NCI-H2227 treated with DMSO at 0.1 percent for 48 hours (cell line): Measurements from ENCODE around the gene ADPRM.
"Not testable (repeated sequence)": the region's sequence is repeated elsewhere in the genome, so short reads cannot be mapped to it uniquely, and the experiment has no call there.

Experiments used
- DNase-seq: peaks from one replicate; lab custom pipeline; 2025; lab: John Stamatoyannopoulos, UW

The ADPRM gene

DNA sequence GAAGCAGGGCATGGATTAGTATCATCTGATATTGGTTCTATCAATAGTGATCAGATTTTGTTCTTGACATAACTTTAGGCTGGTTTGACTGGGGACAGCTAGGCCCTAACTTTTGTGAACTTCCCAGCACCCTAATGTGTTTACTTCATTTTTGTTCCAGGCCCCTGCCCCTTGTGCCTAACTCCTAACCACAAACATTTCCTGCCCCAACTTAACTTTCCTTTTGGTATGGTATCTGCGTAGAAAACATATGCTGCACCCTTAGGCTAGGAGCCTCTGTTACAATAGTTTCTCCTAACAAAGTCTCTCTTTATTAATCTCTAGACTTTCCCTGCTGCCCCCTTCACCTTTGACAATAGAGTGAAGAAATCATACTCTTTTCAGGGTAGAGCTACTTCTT lies 2.5 kb downstream of the ADPRM start:
- DNase-seq, result no peak

DNA sequence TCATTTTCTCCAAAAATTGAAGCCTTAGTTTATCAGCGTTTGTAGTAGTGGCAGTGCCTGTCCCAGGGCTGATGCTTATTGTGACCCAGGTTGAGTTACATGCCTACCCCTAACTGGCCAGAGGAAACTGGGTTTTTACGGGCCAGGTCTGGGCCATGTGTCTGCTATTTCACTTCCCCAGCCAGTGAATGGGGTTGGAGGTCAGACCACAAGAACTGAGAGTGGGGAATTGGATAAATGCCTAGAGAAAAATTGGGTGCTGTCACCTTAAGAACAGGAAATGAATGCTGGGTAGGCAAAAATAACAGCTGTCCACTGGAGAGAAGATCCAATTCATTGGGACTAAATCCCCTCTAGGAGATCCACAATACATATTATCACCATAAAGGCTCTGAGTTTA lies 5.2 kb downstream of the ADPRM start:
- DNase-seq, result no peak

DNA sequence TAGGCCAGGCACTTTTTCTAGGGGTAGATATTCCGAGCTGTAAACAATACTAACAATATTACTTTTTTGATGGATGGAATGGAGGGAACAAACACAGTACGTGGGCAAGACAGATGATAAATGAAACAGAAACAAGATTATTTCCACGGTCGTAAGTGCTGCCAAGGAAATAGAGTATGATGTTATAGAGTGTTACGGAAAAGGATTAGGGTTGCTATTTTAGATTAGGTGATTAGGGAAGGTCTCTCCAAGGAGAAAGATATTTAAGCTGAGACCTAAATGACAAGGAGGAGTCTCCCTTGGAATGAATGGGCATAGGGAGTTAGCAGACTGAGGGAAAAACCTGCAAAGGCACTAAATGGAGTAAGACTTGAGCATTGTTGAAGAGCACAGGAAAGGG lies 8.3 kb downstream of the ADPRM start:
- DNase-seq, result no peak

DNA sequence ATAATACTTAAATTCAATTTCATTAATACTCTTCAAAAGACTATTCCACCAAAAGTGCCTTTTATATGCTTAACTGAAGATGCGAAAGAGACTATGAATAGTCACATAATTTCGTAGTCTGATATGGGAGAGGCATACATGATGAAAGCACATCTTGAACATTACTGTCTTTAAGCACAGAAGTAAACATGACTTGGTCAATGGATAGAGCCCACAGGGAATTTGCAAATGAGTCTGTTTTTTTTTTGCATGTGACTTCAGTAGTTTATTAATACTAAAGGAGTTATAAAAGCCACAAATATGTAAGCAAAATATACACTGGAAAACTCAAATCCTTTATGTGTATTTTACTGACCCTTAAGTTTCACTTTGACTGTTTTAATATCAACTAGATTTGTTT lies 15.9 kb downstream of the ADPRM start:
- DNase-seq, result no peak

DNA sequence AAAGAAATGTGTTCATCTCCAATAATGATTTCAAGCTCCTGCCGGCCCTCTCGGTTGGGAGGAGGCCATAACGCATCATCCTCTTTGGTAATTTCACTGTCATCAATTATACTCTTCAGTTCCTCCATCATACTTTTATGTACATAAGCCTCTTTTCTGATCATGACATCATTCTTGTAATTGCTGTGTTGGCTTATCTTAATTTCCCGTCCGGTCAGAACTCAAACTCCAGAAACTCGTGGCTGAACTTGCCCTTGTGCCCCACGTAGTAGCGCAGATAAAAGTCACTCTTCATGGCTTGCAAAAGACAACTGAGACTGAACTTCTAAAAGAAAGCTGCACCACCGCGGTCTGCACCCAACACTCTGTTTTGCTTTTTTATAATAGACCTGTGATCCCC lies 18.8 kb downstream of the ADPRM start:
- DNase-seq, result no peak

DNA sequence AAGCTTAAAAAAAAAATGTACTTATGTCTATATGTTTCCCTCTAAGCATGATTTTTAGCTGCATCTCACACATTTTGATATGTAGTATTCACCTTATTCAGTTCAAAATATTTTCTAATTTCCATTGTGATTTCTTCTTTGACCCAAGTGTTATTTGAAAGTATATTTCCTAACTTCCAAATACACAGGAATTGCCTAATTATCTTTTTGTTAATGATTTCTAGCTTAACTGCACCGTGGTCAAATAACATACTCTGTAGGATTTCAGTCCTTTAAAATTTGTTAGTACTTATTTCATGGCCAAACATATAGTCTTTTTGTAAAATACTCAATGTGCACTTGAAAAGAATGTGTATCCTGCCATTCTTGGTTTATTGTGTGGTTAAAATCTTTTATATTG lies 21.2 kb downstream of the ADPRM start:
- DNase-seq, result no peak

DNA sequence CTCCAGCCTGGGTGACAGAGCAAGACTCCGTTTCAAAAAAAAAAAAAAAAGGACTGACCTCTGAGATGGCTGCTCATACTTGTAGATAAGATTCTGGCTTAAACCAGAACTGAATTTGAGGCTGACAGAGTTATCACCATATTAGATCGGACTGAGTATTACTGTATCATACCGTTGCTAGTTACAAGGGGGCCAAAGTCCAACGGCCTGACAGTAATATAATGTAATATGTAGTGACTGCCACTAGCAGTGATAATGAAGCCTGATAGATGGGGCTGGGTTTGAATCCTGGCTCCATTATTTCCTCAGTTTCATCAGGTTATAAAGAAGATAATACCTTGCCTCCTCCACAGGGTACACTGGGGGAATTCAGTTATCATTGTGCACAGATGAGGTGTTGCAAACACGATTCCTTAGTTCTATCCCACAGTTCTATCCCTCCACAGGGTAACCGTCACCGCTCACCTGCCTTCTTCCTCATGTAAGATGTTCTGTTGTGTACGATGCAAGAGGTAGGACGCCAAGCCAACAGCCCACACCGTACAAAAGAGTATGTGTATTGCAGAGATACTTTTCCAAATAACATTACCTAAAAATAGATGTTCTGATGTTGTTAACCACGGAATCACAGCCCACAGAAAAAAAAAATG lies 27.3 kb downstream of the ADPRM start:
- no peak for DNase-seq

DNA sequence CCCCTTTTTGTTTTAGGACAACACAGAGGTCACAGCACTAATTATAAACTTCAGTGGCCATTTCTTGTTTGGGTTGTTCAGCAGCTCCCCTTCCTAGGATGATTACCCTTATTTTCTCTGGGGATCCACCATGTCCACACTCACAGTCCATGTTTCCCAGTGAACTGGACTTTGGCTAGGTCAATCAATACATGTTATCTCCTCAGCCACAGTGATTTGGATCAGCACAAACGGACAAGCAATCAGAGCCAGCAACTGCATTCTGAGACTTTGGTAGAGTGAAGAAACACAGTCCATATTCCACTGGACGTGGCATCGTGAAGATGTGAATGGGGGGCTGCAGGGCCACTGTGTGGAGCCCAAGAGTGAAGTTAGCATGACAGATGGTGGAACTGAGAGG lies 27.9 kb downstream of the ADPRM start:
- no peak for DNase-seq

DNA sequence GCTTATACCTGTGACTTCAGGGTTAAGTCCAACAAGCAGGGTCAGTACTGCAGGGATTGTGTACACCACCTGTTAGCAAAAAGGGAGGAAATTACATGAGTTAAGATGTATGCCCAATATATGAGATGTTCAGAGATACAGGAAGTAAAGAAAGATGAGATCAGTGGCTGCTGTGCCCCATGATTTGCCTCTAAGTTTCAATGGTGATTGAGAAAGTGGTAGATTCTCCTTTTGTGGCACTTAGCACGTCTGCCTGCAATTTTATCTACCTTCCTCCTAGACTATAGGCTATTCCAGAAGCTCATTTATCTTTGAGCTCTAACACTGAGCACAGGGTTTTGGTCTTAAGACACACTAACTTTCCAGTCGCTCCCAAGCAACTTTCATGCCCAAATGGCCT lies 28.8 kb downstream of the ADPRM start:
- no peak for DNase-seq

DNA sequence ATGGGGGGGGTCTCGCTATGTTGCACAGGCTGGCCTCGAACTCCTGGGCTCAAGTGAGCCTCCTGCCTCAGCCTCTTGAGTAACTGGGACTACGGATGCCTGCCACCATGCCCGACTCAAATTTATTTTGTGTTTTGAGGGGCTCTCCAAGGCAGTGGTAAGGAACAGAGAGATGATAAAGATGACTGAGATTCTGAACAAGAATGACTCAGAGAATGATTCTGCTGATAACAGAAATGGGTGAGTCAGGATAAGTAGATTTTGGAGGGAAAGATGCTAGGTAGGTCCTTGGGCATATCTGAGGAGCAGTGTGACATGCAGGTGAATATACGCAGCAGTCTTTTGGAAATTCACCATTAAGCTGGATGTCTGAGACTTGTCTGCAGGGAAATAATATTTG lies 29.8 kb downstream of the ADPRM start:
- DNase-seq, result no peak

DNA sequence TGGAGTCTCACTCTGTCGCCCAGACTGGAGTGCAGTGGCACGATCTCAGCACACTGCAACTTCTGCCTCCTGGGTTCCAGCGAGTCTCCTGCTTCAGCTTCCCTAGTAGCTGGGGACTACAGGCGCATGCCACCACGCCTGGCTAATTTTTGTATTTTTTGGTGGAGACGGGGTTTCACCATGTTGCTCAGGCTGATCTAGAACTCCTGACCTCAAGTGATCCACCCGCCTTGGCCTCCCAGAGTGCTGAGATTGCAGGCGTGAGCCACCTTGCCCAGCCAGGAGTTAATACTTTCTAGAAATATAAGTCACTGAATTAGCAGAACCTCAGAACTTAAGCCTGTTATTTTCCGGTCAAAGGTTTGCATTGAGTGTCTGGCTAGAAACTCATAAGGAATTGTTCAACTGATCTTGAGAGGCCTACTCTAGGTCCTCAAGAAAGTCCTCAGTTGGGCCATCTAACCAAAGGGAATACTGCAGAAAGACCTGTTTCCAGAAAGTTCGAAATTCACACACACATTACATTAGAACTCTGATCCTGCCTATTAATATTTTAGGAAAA lies 31.0 kb downstream of the ADPRM start:
- DNase-seq, result no peak

DNA sequence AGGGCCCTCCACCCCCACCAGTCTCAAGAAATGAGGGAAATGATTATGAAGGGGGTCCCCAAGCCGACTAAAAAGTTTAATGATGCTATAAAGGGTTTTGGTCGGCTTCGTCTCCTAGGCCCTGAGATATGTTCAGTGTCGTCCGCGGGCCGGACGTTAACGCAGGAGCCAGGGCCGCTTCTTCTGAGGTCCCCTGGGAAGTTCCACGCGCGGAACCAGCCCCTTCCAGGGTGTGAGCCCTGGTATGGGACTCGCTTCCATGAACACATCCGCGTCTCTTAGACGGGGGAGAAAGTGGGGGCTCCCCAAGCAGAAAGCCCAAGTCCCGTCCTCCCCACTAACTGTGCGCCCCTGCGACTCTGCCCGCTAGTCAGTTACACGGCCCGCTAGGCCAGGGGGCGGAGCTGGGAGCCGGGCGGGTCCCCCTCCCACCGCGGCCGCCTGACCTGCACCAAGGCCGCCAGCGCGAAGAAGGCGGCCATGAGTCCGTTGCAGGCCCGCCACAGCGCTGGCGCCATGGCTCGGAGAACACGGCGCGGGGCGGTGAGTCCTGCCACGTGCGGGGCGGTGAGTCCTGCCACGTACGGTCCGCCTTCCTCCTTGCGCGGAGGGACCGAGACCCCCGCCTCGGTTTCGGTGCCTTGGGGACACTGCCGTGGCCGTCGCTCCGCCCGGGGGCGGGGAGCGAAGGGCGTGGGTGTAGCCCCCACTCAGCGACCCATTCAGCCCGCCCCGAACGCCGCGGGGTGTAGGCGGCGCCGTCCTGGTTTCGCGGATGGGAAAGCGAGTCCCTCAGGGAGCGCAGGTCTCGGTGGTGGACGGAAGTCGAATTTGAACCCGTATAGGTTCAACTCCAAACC lies 32.2 kb downstream of the ADPRM start, which contains the start of gene TMEM220:
Gene TMEM220, minus strand, starts transcription at position 690 of the 860 bp plus-strand sequence. Its CDS starts 172 bp downstream, at position 518.
- DNase-seq, result peak; percentile 48

DNA sequence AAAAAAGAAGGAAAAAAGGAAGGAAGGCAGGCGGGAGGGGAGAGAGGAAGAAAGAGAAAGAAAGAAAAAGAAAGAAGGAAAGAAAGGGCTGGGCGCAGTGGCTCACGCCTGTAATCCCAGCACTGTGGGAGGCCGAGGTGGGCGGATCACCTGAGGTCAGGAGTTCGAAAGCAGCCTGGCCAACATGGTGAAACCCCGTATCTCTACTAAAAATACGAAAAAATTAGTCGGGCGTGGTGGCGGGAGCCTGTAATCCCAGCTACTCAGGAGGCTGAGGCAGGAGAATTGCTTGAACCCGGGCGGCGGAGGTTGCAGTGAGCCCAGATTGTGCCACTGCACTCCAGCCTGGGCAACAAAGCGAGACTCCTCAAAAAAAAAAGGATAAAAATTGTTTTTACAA lies 32.9 kb downstream of the ADPRM start:
- not testable (repeated sequence) for DNase-seq

DNA sequence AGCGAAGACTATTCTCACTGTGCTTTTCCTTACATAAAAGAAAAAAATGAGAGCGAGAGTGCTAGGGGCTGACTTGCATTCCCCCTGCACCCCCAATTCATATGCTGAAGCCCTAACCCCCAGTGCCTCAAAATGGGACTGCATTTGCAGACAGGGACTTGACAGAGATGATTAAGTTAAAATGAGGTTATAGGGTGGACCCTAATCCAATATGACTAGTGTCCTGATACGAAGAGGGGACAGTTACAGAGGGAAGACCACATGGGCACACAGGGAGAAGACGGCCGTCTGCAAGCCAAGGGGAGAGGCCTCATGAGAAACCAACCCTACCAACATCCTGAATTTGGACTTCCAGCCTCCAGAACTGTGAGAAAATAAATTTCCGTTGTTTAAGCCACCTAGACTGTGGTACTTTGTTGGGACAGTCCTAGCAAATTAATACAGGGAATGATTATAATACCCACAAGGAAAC lies 34.0 kb downstream of the ADPRM start:
- DNase-seq, result no peak

DNA sequence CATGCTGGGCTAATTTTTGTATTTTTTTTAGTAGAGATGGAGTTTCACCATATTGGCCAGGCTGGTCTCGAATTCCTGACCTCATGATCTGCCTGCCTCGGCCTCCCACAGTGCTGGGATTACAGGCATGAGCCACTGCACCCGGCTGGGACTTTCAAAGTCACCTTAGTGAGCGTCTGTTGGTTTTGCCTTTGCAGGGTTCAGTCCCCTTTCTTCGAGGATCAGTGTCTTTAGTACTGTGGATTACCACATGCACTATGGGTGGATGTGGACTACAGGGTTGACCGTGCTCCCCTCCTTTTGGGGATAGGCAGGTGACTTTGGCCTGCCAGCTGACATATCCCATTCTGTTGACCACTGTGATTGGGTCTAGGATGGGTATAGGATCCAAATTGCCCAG lies 34.7 kb downstream of the ADPRM start:
- not testable (repeated sequence) for DNase-seq

DNA sequence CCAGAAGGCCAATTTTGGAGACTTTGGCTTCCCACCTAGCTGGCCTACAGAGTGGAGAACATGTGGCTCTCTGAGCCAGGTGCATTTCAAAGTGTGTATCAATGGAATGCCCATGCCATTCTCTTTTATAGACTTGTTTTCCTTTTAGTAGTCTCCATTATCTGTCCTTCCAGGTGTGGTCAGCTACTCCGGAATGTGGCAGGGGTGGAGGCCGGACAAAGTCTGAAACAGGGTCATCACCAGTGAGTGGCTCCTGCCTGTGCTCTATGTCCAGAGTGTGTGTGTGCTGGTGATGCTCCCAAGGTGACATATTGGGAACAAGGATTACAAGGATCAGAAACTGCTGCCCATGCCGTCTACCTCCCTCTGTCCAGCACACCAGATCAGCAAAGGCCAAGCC lies 36.3 kb downstream of the ADPRM start:
- no peak for DNase-seq

DNA sequence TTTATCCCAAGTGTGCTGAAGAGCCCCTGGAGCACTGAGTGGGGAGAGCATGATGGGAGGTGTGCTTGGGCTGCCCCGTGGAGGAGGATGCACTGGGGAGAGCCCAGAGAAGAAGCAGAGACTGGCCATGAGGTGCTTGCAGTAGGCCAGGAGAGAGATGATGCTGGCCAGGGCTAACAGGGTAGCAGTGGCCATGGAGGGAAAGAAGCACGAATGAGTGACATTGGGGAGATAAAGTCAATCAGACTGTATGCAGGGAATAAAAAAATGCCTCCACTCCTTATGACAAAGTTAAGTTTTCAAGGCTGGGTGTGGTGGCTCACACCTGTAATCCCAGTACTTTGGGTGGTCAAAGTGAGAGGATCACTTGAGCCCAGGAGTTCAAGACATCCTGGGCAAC lies 37.9 kb downstream of the ADPRM start:
- no peak for DNase-seq

DNA sequence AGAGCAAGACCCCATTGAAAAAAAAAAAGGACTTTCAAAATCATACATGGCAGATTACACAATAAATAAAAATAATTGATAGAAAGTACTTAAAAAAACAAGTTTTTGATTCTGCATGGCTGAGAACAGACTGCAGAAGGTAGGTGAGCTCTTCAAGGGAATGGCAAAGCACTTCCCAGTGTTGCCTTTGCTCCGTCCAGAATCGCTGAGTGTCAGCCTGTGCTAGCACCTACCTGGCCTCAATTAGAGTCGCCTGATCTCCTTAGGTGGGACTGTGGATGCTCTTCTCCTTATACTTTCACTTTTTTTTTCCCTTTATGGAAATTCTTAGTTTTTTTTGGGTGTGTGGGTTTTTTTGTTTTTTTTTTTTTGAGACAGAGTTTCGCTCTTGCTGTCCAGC lies 38.4 kb downstream of the ADPRM start:
- no peak for DNase-seq

DNA sequence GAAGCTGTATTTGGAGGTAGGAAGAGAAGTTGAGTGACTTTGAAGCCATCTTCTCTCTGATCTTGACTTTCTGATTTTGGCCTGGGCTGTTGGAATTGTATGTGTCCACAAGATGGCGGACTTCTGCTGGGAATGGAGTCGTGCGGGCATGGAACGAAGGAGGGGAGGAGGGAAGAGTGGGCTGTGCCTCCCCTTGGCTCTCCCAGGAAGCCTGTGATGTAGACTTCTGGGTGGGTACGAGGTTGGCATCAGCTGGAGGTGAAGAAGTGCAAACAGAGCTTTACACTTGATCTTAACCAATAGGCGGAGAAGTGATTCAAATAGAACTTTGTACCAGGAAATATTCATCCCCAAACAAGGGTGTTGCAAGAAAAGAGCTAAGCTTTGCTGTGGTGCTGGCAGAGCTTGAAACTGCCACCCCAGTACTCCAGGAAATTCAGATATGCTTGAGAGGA lies 39.8 kb downstream of the ADPRM start:
- DNase-seq, result peak; percentile 44

DNA sequence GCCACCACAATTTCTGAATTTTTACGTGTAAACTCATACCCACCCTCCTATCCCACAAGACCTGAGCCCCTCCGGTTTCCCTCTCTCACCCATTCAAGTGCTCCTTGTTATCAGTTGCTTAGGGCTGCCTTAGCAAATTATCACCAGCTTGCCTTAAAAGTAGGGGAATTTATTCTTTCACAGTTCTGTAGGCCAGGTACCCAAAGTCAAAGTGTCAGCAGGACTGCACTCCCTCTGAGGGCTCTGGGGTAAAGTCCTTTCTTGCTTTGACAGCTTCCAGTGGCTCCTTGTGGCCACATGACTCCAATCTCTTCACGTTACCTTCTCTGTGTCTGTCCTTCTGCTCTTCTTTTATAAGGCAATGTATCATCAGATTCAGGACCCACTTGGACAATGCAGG lies 40.3 kb downstream of the ADPRM start:
- DNase-seq, result no peak

DNA sequence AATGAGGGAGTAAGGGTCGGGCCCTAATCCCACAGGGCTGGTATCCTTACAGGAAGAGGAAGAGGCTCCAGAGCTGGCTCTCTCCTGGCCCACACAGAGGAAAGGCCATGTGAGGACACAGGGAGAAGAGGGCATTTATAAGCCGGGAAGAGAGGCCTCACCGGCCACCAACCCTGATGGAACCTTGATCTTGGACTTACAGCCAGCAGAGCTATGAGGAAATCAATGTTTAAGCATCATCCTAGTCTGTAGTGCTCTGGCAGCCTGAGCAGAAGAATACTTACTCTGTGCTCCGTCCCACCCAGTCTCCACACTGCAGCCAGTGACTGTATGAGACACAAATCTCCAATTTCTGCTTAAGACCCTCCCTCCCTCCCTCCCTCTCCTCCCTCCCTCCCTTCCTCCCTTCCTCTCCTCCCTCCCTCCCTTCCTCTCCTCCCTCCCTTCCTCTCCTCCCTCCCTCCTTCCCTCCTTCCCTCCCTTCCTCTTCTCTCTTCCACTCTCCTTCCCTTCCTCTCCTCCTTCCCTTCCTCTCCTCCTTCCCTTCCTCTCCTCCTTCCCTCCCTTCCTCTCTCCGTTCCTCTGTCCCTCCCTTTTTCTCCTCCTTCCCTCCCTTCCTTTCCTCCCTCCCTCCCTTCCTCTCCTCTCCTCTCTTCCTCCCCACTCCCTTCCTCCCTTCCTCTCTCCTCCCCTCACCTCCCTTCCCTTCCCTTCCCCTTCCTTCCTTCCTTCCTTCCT lies 41.3 kb downstream of the ADPRM start:
- DNase-seq, result no peak

DNA sequence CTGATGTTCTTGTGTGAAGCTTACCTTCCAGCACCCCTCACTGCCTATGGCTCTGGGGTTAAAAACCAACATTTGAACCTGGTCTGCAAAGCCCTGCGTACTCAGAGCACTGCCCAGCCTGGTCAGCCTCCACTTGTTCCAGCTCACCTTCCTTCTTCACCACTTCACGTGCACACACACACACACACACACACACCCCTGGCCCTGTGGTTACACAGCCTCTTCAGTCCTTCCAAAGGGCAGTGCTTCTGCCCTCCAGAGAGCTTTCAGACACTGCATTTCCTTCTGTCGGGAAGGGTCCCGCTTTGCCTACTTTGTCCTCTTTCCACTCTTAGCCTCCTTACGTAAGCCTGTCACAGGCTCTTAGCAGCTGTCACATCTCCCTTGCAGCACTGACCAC lies 42.0 kb downstream of the ADPRM start:
- no peak for DNase-seq
